Colon (tissue), 2 donors: ENCODE results near the gene EDEM3.
"Not testable (repeated sequence)": the region's sequence is repeated elsewhere in the genome, so short reads cannot be mapped to it uniquely, and the experiment has no call there.

ENCODE experiments used
- FAIRE-seq: peaks from 2 replicates; lab custom pipeline; 2012; peaks lifted over from hg19 to GRCh38; lab: Jason Lieb, UNC
- donor health status: control.
- donor health status: control.

Gene EDEM3

GRCh38 chr1:184734980-184735379 lies 19.7 kb downstream of the EDEM3 start:
- FAIRE-seq: no peak

GRCh38 chr1:184724843-184725242 lies 29.8 kb downstream of the EDEM3 start:
- FAIRE-seq: no peak

- no peak for FAIRE-seq
Measured at GRCh38 chr1:184716158-184716557, 38.5 kb downstream of the EDEM3 start.

GRCh38 chr1:184709418-184709817 lies 45.2 kb downstream of the EDEM3 start:
- no peak for FAIRE-seq

GRCh38 chr1:184708084-184708676 lies 46.5 kb downstream of the EDEM3 start:
- FAIRE-seq: no peak

- no peak for FAIRE-seq
Measured at GRCh38 chr1:184705271-184705670, 49.4 kb downstream of the EDEM3 start.

GRCh38 chr1:184701816-184702215 lies 52.8 kb downstream of the EDEM3 start:
- FAIRE-seq: no peak

GRCh38 chr1:184698969-184699368 lies 55.7 kb downstream of the EDEM3 start:
- no peak for FAIRE-seq

- FAIRE-seq: no peak
Measured at GRCh38 chr1:184698016-184698415, 56.6 kb downstream of the EDEM3 start.

GRCh38 chr1:184696403-184696802 lies 58.3 kb downstream of the EDEM3 start:
- FAIRE-seq: no peak

- no peak for FAIRE-seq
Measured at GRCh38 chr1:184695023-184695422, 59.6 kb downstream of the EDEM3 start.

GRCh38 chr1:184693011-184693410 lies 61.6 kb downstream of the EDEM3 start:
- no peak for FAIRE-seq

GRCh38 chr1:184691719-184692324 lies 62.8 kb downstream of the EDEM3 start:
- peak; percentile 92 for FAIRE-seq

GRCh38 chr1:184686540-184686939 lies 68.1 kb downstream of the EDEM3 start:
- FAIRE-seq: no peak

GRCh38 chr1:184685116-184685515 lies 69.5 kb downstream of the EDEM3 start:
- FAIRE-seq: no peak

- no peak for FAIRE-seq
Measured at GRCh38 chr1:184684285-184685074, 70.2 kb downstream of the EDEM3 start.

GRCh38 chr1:184682956-184683355 lies 71.7 kb downstream of the EDEM3 start:
- no peak for FAIRE-seq

- not testable (repeated sequence) for FAIRE-seq
Measured at GRCh38 chr1:184680611-184681225, 73.9 kb downstream of the EDEM3 start.

- FAIRE-seq: not testable (repeated sequence)
Measured at GRCh38 chr1:184679472-184679871, 75.2 kb downstream of the EDEM3 start.

GRCh38 chr1:184677344-184677743 lies 77.3 kb downstream of the EDEM3 start:
- no peak for FAIRE-seq

- no peak for FAIRE-seq
Measured at GRCh38 chr1:184673305-184673704, 81.4 kb downstream of the EDEM3 start.

GRCh38 chr1:184672013-184672726 lies 82.5 kb downstream of the EDEM3 start:
- no peak for FAIRE-seq
